ENCODE measurements around the gene DDX54.
"Not testable (repeated sequence)": the region's sequence is repeated elsewhere in the genome, so short reads cannot be mapped to it uniquely, and the experiment has no call there.

The DDX54 gene

DNA sequence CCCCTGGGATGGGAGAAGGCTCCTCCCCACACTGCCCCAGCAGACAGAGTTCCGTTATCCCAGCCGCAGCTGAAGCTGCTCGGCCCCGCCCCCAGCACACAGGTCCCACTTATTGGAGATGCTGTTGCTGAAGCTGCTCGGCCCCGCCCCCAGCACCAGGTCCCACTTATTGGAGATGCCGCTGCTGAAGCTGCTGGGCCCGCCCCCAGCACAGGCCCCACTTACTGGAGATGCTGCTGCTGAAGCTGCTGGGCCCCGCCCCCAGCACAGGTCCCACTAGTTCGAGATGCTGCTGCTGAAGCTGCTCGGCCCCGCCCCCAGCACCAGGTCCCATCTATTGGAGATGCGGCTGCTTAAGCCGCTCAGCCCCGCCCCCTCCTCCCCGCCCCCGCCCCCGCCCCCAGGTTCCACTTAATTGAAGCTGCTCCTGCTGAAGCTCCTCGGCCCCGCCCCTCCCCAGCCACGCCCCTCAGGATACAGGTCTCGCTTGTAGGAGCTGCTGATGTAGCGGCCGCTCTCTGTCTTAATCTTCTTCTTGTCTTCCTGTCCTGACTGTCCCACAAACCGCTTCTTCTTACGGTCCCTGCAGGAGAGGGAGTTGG is 23.8 kb downstream of the DDX54 start:
- DNase-seq (ENCODE audit: low read depth), result no peak

- DNase-seq (ENCODE audit: low read depth), result no peak
Observed at GRCh38 chr12:113159937-113160336, 25.3 kb downstream of the DDX54 start.

GRCh38 chr12:113158439-113159203 is 26.7 kb downstream of the DDX54 start:
- DNase-seq (ENCODE audit: low read depth), result no peak

DNA sequence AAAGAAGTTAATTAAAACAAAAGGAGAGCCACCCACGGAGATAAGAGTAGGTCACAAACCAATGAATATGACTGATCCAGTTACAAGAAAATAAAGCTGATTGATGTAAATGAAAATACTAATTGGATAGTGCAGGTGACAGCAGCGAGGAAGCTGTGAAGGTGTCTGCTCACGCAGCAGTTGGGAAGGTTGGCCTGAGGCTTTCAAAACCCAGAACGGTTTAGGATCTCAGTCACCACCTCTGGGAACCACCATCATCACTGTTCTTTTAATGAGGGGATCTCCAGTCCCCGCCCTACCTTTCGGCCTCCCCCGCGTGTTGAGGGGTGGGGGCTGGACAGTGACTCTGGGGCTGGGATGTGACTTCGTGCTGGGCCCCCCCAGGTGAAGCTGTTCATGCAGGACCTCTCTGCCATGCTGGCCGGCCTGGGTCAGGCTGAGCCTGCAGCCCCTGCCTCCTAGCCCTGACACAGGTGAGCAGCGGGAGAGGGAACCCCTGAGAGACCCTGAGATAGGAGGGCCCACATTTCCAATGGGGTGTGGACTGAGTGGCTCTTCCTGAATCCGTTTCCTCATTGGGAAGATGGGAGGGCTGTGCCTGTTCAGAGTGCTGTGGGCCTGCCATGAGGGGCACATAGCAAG is 27.9 kb downstream of the DDX54 start:
- DNase-seq (ENCODE audit: low read depth), result no peak

DNA sequence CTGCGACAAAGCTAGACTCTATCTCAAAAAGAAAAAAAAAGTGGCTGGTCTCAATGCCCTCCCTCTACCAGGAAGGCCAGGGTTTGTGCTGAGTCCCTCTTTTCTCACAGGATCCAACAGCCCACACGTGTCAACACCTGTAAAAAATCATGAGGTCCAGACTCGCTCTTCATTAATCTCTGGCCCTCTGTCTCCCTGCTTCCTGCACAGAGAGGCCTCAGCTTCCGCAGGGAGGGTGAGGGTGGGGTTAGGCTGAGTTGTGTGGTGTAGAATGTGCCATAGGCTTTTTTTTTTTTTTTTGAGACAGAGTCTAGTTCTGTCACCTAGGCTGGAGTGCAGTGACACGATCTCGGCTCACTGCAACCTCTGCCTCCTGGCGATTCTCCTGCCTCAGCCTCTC is 29.6 kb downstream of the DDX54 start:
- DNase-seq (ENCODE audit: low read depth), result no peak

DNA sequence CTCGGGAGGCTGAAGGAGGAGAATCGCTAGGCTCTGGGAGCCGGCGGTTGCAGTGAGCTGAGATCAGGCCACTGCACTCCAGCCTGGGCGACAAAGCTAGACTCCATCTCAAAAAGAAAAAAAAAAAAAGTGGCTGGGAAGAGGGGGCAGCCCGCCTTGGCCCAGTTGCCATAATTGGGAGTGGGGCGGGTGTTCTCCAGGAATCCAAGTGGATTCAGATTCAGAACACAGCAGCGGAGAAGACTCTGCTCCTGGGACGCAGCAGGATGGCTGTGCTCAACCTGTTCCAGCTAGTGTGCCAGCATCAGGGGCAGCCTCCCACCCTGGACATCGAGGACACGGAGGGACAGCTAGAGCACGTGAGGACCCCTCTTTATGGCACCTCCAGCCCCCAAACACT is 30.2 kb downstream of the DDX54 start:
- DNase-seq (ENCODE audit: low read depth), result no peak

GRCh38 chr12:113154351-113154973 is 30.8 kb downstream of the DDX54 start:
- DNase-seq (ENCODE audit: low read depth), result no peak

GRCh38 chr12:113152835-113153814 is 32.2 kb downstream of the DDX54 start:
- peak; percentile 14 for DNase-seq (ENCODE audit: low read depth)

DNA sequence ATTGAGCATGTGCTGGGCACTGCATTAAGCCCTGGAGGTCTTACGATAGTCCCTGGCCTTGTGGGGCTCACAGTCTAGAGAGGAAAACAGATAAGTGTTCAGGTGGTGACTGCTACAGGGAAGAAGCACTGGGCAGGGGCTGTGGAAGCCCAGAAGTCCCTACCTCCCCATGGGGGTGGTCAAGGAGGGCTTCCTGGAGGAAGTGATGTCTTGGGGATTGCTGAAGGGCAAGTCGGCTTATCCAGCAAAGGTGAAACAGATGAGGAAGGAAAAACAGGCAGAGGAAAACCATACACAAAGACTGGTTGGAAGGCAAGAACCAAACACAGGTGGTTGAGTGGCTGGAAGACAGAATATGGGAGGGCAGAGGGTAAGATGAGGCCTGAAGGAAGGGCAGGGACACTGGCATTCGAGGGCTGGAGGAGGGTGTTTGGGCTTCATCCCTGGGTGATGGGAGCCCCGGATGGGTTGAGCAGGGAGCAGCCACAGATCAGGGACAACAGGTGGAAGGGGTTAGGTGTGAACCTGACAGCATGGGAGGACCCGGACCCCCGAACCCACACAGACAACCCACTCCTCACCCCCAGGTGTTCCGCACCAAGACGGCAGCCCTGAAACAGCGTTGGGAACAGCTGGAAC is 33.0 kb downstream of the DDX54 start:
- DNase-seq (ENCODE audit: low read depth), result no peak

GRCh38 chr12:113151655-113152054 is 33.6 kb downstream of the DDX54 start:
- DNase-seq (ENCODE audit: low read depth), result no peak

DNA sequence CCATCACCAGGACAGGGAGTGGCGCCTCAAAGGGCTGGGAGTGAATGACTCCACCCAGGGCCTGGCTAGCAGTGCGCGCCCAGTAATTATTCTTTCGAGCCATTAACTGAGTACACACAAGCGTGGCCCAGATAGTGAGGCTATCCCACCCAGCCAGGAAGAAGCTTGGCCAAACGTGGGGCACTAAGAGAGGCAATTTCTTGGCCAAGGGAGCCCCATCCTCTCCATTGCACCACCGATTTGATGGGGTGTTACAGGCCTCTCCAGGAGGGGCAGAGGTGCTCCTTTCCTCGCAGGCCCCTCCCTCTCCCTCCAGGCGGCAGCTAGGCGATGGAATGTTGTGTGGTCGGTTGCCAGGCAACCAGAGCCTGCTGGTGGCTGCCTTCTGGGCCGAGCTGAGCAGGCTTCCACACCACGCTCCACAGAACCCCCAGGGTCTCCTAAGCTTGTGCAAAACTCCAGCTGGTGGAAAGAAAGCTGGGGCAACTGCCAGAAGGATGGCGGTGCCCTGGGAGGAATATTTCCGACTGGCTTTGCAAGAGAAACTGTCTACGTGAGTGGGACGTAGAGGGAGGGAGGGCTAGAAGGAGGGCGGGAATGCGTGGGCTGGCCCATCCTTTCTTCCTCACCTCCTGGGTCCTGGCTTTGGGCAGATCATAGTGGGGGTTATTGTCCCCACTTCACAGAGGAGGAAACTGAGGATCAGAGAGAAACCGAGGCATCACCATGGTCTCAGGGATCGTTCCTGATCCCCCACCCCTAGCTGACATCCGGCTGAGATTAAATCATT is 35.7 kb downstream of the DDX54 start, which contains the start of gene CFAP73:
CFAP73 (plus strand) TSS at position 364 of the 790 bp plus-strand sequence; CDS start at position 498, 134 bp downstream.
- no peak for DNase-seq (ENCODE audit: low read depth)

GRCh38 chr12:113146999-113147398 is 38.3 kb downstream of the DDX54 start:
- DNase-seq (ENCODE audit: low read depth), result no peak

- no peak for DNase-seq (ENCODE audit: low read depth)
Observed at GRCh38 chr12:113145720-113146551, 39.3 kb downstream of the DDX54 start.

- DNase-seq (ENCODE audit: low read depth), result no peak
Observed at GRCh38 chr12:113144806-113145205, 40.5 kb downstream of the DDX54 start.

GRCh38 chr12:113143959-113144358 is 41.3 kb downstream of the DDX54 start:
- no peak for DNase-seq (ENCODE audit: low read depth)

- no peak for DNase-seq (ENCODE audit: low read depth)
Observed at GRCh38 chr12:113142886-113143332, 42.4 kb downstream of the DDX54 start.

- no peak for DNase-seq (ENCODE audit: low read depth)
Observed at GRCh38 chr12:113142173-113142885, 42.9 kb downstream of the DDX54 start.

DNA sequence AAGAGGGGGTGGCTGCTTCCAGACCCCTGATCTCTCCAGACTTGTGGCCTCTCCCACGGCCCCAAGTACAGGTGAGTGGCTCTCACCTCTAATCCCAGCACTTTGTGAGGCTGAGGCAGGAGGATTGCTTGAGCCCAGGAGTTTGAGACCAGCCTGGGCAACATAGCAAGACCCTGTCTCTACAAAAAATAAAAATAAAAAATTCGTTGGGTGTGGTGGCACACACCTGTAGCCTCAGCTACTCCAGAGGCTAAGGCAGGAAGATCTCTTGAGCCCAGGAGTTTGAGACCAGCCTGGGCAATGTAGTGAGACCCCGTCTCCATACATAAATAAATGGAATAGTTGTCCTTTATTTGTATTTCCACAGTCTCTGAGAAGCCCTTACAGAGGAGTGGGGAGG is 43.6 kb downstream of the DDX54 start:
- DNase-seq (ENCODE audit: low read depth), result not testable (repeated sequence)

All from activated gamma-delta T cell treated with anti-CD3 and anti-CD28 coated beads, Interleukin-2, amount 50 U/mL, for 16 hours (primary cell).